HEK293 (cell line): ENCODE results near the gene PEAR1.

Source experiments
- CTCF ChIP-seq: fragments of 450-650 bp; formaldehyde crosslinking; IDR thresholded peaks from 2 replicates; pipeline ENCODE4 v1.5.1; 2016; ENCODE audit warnings: missing biosample characterization, missing genetic modification characterization
- MEIS1 ChIP-seq: sonication (generic); formaldehyde crosslinking; IDR thresholded peaks from 2 replicates; pipeline ENCODE4 v1.8.1; 2022; ENCODE audit warnings: missing genetic modification reagents, mild to moderate bottlenecking, borderline replicate concordance
- ZNF26 ChIP-seq: fragments of 450-650 bp; formaldehyde crosslinking; IDR thresholded peaks from 2 replicates; pipeline ENCODE4 v1.5.1; 2016; ENCODE audit warnings: missing biosample characterization, missing genetic modification characterization
- ZNF354C ChIP-seq: fragments of 450-650 bp; formaldehyde crosslinking; IDR thresholded peaks from 2 replicates; pipeline ENCODE4 v1.5.1; 2016; ENCODE audit warnings: missing biosample characterization, missing genetic modification characterization, low read depth, borderline replicate concordance
- ZNF776 ChIP-seq: fragments of 450-650 bp; formaldehyde crosslinking; IDR thresholded peaks from 2 replicates; pipeline ENCODE4 v1.5.0; 2017; ENCODE audit warnings: missing biosample characterization, missing genetic modification characterization, borderline replicate concordance

GRCh38 chr1:156865865-156866248 lies 27.7 kb upstream of the PEAR1 start:
- TF ChIP-seq CTCF (no peak), ZNF776 (no peak), MEIS1 (CRISPR knock-in tag) (no peak), ZNF26 (tag by site-specific recombination) (no peak), ZNF354C (no peak)
